Right lobe of liver (tissue), 4 donors: ENCODE results near the gene CARMIL1.

Experiments
- CTCF ChIP-seq, 4 donors: fragments of 200-600 bp in 3 of 4; fragments of 450-650 bp in 1 of 4; IDR thresholded peaks; one replicate each; pipeline versions ENCODE4 v1.5.1 to v1.8.0; 2016 to 2022; ENCODE audit warnings: antibody characterized with exemption in 4 of 4, mild to moderate bottlenecking in 2 of 4
- POLR2A ChIP-seq: fragments of 450-650 bp; IDR thresholded peaks from one replicate; pipeline ENCODE4 v1.6.1; 2017; ENCODE audit warnings: antibody characterized with exemption, mild to moderate bottlenecking
- donor health status: DM: no; HTN: no; CAD: no.
- donor health status: DM: no; HTN: no; CAD: no.
- donor health status: DM: no; HTN: yes; CAD: no.

GRCh38 chr6:25332655-25333071 is 53.5 kb downstream of the CARMIL1 start:
- TF ChIP-seq CTCF (IDR thresholded peaks at IDR 0.05) (no peak), POLR2A (no peak)
